GOT3 (cell line): ENCODE data around the gene ATXN10.

Experiments used
- DNase-seq: peaks from one replicate; lab custom pipeline; 2025; ENCODE audit warnings: mixed read lengths; lab: John Stamatoyannopoulos, UW

The ATXN10 gene

DNA sequence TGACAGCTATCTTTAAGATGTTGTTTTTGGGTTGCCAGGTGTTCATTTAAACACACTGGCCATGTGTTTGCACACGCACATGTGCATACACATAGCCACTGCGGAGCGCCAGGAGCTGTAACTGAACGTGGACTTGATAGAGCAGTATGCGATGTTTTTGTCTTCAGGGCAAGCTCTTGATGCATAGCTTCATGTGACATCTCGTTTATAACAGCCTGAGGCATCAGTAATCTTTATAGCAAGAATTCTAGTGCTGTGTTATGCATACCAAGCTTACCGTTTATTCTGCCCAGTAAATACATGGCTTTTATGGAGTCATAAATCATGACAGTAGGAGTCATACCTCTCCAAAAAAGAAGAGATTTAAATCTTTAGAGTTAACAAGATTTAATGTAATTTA lies 87.0 kb downstream of the ATXN10 start:
- no peak for DNase-seq

DNA sequence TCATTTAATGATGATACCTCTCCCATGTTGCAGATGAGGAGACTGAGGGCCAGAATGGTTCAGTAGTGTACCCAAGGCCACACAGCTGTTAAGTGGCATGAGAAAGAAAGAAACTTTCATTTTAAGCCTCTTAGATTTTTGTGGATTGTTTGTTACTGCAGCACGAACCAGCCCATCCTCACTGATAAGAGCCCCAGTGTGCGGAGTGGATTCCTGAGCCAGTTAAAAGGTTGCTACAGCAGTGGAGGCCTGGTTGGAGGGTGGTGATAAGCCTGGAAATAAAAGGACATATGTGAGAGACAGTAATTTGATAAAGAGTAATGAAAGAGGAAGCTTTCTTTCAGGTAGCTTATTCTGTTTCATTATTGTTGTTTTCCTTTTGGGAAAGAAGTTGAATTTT lies 89.0 kb downstream of the ATXN10 start:
- DNase-seq, result no peak

DNA sequence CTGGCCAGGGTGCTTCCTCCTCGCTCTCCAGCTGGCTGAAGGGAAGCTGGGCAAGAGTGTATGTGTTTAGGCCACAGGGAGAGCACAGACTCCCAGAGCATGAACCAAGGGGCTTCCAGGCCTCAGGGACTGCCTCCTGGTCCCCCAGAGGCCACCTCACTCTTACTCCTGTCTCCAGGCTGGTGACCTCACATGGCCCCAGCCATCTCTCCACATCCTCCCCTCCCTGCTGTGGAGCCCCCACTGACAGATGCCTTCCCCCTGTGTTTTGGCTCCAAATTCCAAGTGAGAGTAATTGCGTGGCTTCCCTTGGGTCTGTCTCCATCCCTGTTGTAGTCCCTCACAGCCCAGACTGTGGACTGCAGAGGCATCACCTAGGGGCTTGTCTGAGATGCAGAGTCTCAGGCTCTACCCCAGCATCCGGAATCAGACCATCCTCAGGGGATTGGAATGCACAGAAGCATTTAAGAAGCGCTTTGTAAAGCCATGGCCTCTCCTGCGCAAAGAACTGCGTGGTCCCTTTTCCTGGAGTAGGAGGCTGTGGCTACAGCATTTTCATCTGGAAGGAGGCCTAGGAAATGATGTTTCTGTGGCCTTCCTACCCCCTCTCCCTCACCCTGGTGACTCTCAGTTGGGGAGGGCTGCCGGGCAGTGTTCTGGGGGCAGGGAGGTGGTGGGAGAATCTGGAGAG lies 91.1 kb downstream of the ATXN10 start:
- DNase-seq, result no peak

- no peak for DNase-seq
Observed at GRCh38 chr22:45763236-45763624, 91.6 kb downstream of the ATXN10 start.

DNA sequence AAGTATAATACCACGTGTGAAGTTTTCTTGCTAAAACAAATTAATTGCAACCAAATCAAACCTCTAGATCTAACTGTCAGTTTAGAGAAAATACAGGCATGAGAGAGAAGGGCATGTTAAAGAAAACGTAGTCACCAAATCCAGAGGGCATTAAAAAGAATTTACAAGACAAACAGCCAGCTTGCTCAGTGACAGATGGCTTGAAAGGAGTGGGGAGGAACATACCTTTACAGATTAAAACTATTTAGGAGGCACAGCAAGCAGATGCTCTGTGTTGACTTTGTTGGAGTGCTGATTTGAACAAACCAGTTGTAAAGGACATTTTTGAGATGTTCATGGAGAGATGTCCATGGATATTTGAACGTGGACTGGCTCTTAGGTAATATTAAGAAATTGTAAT lies 96.9 kb downstream of the ATXN10 start:
- no peak for DNase-seq

DNA sequence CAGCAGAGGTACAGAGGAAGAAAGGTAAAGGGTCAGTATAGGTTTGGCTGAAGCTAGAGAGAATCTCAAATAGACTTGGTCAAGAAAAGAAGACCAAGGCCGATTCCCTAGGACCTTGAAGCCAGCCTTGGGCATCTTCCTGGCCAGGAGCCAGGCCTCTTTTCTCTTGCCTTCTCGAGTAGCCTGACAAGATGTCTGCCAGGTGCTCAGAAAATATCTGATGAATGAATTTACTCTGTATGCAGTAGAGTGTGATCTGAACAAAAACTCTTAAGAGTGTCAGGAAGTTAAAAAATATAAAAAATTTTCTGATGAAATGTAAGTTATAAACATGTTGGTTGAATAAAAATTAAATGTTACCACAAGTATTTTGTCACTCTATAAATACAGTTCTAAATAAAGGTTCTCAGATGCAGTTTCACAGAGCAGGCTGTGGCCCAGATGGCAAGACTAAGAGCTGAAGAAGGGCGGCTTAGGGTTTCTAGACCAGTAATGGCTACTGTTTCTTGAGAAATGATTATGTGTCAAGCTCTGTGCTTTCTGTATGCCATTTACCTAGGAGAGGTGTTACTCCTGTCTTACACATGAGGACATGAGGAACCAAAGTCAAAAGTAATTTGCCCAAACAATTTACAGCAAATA lies 98.1 kb downstream of the ATXN10 start:
- no peak for DNase-seq

DNA sequence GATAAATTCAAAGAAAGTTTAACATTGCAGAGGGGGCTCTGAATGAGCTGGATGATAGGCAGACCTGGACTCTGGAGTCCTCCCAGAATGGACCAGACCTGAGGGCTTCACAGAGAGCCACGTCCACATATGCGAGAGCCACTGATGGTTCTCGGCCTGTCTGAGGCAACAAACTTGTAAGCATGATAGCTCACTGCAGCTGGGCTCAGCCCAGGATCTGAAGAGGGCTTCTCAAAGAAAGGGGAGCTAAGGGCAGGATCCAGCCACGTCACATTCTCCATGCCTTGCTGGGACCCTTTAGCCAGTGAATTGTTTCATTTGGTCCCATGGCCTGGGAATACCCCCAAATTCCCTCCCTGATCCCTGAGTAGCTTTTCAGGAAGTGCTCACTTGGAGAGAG lies 98.9 kb downstream of the ATXN10 start:
- no peak for DNase-seq

GRCh38 chr22:45771057-45771456 lies 99.4 kb downstream of the ATXN10 start:
- no peak for DNase-seq

- no peak for DNase-seq
Observed at GRCh38 chr22:45771711-45772110, 100.1 kb downstream of the ATXN10 start.

DNA sequence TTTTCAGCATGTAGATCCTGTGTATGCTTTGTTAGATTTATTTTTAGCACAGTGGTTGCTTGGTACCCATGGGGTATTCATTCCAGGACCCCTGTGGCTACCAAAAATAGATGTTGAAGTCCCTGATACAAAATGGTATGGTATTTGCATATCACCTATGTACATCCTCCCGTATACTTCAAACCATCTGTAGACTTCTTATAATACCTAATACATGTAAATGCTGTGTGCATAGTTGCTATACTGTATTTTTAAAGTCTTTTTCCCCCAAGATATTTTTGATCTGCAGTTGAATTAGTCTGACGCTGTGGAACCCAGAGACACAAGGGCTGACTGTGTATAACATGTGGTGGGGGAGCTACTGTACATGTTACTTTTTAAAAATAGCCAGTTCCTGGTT lies 101.1 kb downstream of the ATXN10 start:
- no peak for DNase-seq

GRCh38 chr22:45774001-45774670 lies 102.5 kb downstream of the ATXN10 start:
- no peak for DNase-seq

DNA sequence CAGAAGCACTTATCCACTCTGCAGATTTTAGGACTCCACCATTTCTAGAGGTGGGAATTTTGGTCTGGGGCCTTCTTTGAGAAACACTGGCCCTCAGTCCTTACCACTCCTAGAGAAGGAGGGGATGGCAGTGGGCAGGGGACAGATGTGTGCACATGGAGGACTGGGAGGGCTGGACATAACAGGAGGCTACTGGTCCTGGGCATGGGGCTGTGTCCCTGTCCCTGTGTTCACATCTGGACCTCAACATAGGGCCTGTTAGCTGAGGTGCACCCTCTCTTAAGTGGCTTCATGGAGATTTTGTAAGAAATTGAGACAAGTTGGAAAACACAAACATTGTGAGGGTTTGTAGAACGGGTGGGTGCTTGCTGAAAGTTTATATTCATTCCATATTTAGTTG lies 103.4 kb downstream of the ATXN10 start:
- DNase-seq, result no peak

- no peak for DNase-seq
Observed at GRCh38 chr22:45775569-45776312, 104.1 kb downstream of the ATXN10 start.

DNA sequence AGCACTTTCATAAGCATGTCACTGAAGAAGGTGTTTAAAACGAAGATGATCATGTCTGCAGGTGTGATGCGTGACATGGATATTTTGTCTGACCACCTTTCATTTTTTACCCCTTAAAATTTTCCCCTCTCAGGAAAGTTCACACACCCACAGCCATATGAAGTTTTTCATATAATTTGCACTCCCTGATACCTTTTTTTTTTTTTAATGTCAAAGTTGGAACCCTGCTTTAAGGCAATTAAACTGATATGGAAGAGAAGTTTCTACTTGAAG lies 104.6 kb downstream of the ATXN10 start:
- no peak for DNase-seq

- no peak for DNase-seq
Observed at GRCh38 chr22:45777046-45777851, 105.6 kb downstream of the ATXN10 start.

GRCh38 chr22:45777852-45778375 lies 106.3 kb downstream of the ATXN10 start:
- DNase-seq, result no peak

DNA sequence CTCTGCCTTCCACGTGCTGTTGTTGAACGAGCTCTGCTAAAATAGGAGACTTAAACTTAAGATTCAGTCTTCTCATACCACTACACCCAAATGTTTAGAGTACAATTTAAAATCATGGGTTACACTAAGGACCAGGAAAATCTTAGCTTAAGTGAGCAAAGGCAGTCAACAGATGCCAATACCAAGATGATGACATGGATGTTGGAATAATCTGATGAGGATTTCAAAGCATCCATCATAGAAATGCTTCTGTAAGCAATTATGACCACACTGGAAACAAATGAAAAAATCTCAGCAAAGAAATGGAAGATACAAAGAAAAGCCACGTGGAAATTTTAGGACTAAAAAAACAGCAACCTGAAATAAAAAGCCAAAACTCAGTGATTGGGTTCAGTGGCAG lies 109.8 kb downstream of the ATXN10 start:
- no peak for DNase-seq

- DNase-seq, result no peak
Observed at GRCh38 chr22:45781966-45782365, 110.3 kb downstream of the ATXN10 start.

DNA sequence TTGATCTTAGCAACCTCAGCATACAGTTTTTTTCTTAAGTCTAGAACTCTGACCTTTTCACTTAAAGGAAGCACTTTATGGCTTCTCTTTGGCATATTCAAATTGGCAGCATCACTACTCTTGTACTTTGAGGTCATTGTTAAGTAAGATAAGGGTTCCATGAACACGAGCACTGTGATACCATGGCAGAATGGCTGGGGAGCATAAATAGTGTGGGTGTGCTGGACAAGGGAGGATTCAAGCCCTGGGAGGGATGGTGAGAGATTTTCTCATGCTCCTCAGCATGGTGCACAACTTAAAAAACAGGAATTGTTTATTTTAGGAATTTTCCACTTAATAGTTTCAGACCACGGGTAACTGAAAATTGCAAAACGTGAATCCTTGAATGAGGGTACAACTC lies 111.4 kb downstream of the ATXN10 start:
- no peak for DNase-seq

DNA sequence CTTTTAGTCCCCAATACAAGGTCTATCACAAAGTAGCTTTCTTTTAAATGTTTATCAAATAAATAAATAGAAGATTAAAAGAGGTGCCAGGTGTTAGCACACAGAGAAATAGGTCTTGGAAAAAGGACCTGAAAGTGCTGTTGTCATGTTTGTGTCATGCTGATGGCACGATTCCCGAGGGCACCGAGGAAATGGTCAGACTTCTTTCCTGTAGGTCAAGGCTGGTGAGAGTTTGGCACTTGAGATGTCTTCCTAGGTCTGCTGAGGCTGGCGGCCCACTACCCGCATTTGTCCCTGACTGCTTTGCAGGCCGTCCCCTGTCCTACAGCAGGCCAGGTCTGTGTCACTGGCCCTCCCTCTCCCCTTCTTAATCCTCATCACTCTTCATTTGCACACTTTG lies 112.1 kb downstream of the ATXN10 start:
- no peak for DNase-seq

- DNase-seq, result no peak
Observed at GRCh38 chr22:45784357-45785277, 113.0 kb downstream of the ATXN10 start.
